Ammon's horn (tissue), 1 donor: ENCODE results near the gene LAPTM5.
"Not testable (repeated sequence)": the region's sequence is repeated elsewhere in the genome, so short reads cannot be mapped to it uniquely, and the experiment has no call there.

Experiments used
- DNase-seq: peaks from one replicate; pipeline ENCODE4 v3.0.0-alpha.2; 2016; ENCODE audit warnings: low spot score

LAPTM5 gene

GRCh38 chr1:30770150-30770549 is 12.6 kb upstream of the LAPTM5 start:
- no peak for DNase-seq

GRCh38 chr1:30768830-30769718 is 11.5 kb upstream of the LAPTM5 start:
- no peak for DNase-seq

- DNase-seq = no peak
Observed at GRCh38 chr1:30768159-30768829, 10.7 kb upstream of the LAPTM5 start.

GRCh38 chr1:30766948-30767347 is 9.4 kb upstream of the LAPTM5 start:
- DNase-seq = not testable (repeated sequence)

- no peak for DNase-seq
Observed at GRCh38 chr1:30765556-30766434, 8.2 kb upstream of the LAPTM5 start.

GRCh38 chr1:30764939-30765555 is 7.5 kb upstream of the LAPTM5 start:
- no peak for DNase-seq

GRCh38 chr1:30764396-30764795 is 6.8 kb upstream of the LAPTM5 start:
- no peak for DNase-seq

- peak; percentile 63 for DNase-seq
Observed at GRCh38 chr1:30763651-30764248, 6.2 kb upstream of the LAPTM5 start.

- DNase-seq = no peak
Observed at GRCh38 chr1:30762930-30763650, 5.5 kb upstream of the LAPTM5 start.

- DNase-seq = no peak
Observed at GRCh38 chr1:30762152-30762929, 4.8 kb upstream of the LAPTM5 start.

- DNase-seq = no peak
Observed at GRCh38 chr1:30761381-30762151, 4.0 kb upstream of the LAPTM5 start.

GRCh38 chr1:30760596-30761324 is 3.2 kb upstream of the LAPTM5 start:
- no peak for DNase-seq

- no peak for DNase-seq
Observed at GRCh38 chr1:30759718-30760281, 2.2 kb upstream of the LAPTM5 start.

GRCh38 chr1:30758785-30759380 is 1.3 kb upstream of the LAPTM5 start:
- DNase-seq = no peak

- no peak for DNase-seq
Observed at GRCh38 chr1:30758121-30758688, 631 bp upstream of the LAPTM5 start.

- peak; percentile 75 for DNase-seq
Observed at GRCh38 chr1:30756545-30757351, 826 bp downstream of the LAPTM5 start.

- DNase-seq = no peak
Observed at GRCh38 chr1:30756206-30756544, 1.4 kb downstream of the LAPTM5 start.
